Dendritic cell treated with granulocyte-macrophage colony-stimulating factor and Interleukin-4, amounts not matched to agents 40 ng/mL and 50 ng/mL, for 4 days (primary cell): ENCODE measurements around the gene NANOS2.
"Not testable (repeated sequence)": the region's sequence is repeated elsewhere in the genome, so short reads cannot be mapped to it uniquely, and the experiment has no call there.

Experiments used
- H3K27ac Mint-ChIP-seq: one replicate; pipeline ENCODE4 v1.8.0; 2022; ENCODE audit warnings: mild to moderate bottlenecking, mixed read lengths
- H3K27me3 Mint-ChIP-seq: one replicate; pipeline ENCODE4 v1.8.0; 2022; ENCODE audit warnings: mild to moderate bottlenecking, mixed read lengths
- H3K36me3 Mint-ChIP-seq: one replicate; pipeline ENCODE4 v1.8.0; 2022; ENCODE audit warnings: low read depth, mixed read lengths
- H3K4me1 Mint-ChIP-seq: one replicate; pipeline ENCODE4 v1.8.0; 2022; ENCODE audit warnings: low read depth, mixed read lengths
- H3K4me3 Mint-ChIP-seq: one replicate; pipeline ENCODE4 v1.8.0; 2022; ENCODE audit warnings: mild to moderate bottlenecking, moderate library complexity, mixed read lengths
- H3K9me3 Mint-ChIP-seq: one replicate; pipeline ENCODE4 v1.8.0; 2022; ENCODE audit warnings: mixed read lengths
- intact Hi-C: fragments of 100-400 bp; cut with micrococcal nuclease; formaldehyde crosslinking; loops from one replicate; pipeline ENCODE4 v1.15.0; 2022

NANOS2 gene

GRCh38 chr19:45881909-45882528 lies 32.6 kb downstream of the NANOS2 start:
- Mint-ChIP-seq H3K27me3 (peaks cover 48% of the 10 kb centered on the region), H3K36me3 (peaks cover 11% of the 10 kb centered on the region), H3K4me1 (peaks cover 30% of the 10 kb centered on the region), H3K9me3 (no peaks in the 10 kb centered on the region), H3K27ac (no peak overlapping the region), H3K4me3 (no peak overlapping the region)
- intact Hi-C loops: loop anchor here (5.0 kb wide), 1 partner anchor 65 kb away; the partner anchor contains the start of gene RSPH6A

- H3K27ac Mint-ChIP-seq: no peak overlapping the region
- H3K9me3 Mint-ChIP-seq: no peaks in the 10 kb centered on the region
- no peak overlapping the region for H3K4me3 Mint-ChIP-seq
- H3K36me3 Mint-ChIP-seq: peaks cover 5% of the 10 kb centered on the region
- peaks cover 30% of the 10 kb centered on the region for H3K4me1 Mint-ChIP-seq
- intact Hi-C loops: loop anchor here (5.0 kb wide), 1 partner anchor 64 kb away; the partner anchor contains the start of gene RSPH6A
- peaks cover 55% of the 10 kb centered on the region for H3K27me3 Mint-ChIP-seq
Measured at GRCh38 chr19:45881082-45881908, 33.3 kb downstream of the NANOS2 start.

- H3K4me1 Mint-ChIP-seq: peaks cover 29% of the 10 kb centered on the region
- H3K27ac Mint-ChIP-seq: no peak overlapping the region
- no peak overlapping the region for H3K4me3 Mint-ChIP-seq
- H3K9me3 Mint-ChIP-seq: no peaks in the 10 kb centered on the region
- H3K27me3 Mint-ChIP-seq: peaks cover 68% of the 10 kb centered on the region
- H3K36me3 Mint-ChIP-seq: no peaks in the 10 kb centered on the region
- intact Hi-C loops: loop anchor here (5.0 kb wide), 1 partner anchor 63 kb away; the partner anchor contains the start of gene RSPH6A
Measured at GRCh38 chr19:45879971-45880370, 34.6 kb downstream of the NANOS2 start.

- Mint-ChIP-seq H3K36me3 (no peaks in the 10 kb centered on the region), H3K9me3 (no peaks in the 10 kb centered on the region), H3K4me3 (no peak overlapping the region), H3K4me1 (peaks cover 25% of the 10 kb centered on the region), H3K27me3 (peaks cover 77% of the 10 kb centered on the region), H3K27ac (no peak overlapping the region)
- intact Hi-C loops: no loop called here
Measured at GRCh38 chr19:45879055-45879454, 35.5 kb downstream of the NANOS2 start.

GRCh38 chr19:45878043-45878794 lies 36.4 kb downstream of the NANOS2 start:
- Mint-ChIP-seq H3K36me3 (no peaks in the 10 kb centered on the region), H3K4me1 (peaks cover 17% of the 10 kb centered on the region), H3K27ac (no peak overlapping the region), H3K27me3 (peaks cover 84% of the 10 kb centered on the region), H3K4me3 (no peak overlapping the region), H3K9me3 (no peaks in the 10 kb centered on the region)
- intact Hi-C loops: no loop called here

- Mint-ChIP-seq H3K27me3 (peaks cover 79% of the 10 kb centered on the region), H3K4me1 (peaks cover 14% of the 10 kb centered on the region), H3K9me3 (no peaks in the 10 kb centered on the region), H3K27ac (no peak overlapping the region), H3K36me3 (no peaks in the 10 kb centered on the region), H3K4me3 (no peak overlapping the region)
- intact Hi-C loops: no loop called here
Measured at GRCh38 chr19:45876411-45877197, 38.0 kb downstream of the NANOS2 start.

GRCh38 chr19:45876161-45876410 lies 38.5 kb downstream of the NANOS2 start:
- Mint-ChIP-seq H3K9me3 (no peaks in the 10 kb centered on the region), H3K4me3 (no peak overlapping the region), H3K27me3 (peaks cover 80% of the 10 kb centered on the region), H3K36me3 (no peaks in the 10 kb centered on the region), H3K27ac (no peak overlapping the region), H3K4me1 (peaks cover 14% of the 10 kb centered on the region)
- intact Hi-C loops: no loop called here

- H3K9me3 Mint-ChIP-seq: no peaks in the 10 kb centered on the region
- intact Hi-C loops: no loop called here
- no peaks in the 10 kb centered on the region for H3K36me3 Mint-ChIP-seq
- peaks cover 14% of the 10 kb centered on the region for H3K4me1 Mint-ChIP-seq
- H3K4me3 Mint-ChIP-seq: no peak overlapping the region
- H3K27me3 Mint-ChIP-seq: peaks cover 73% of the 10 kb centered on the region
- H3K27ac Mint-ChIP-seq: no peak overlapping the region
Measured at GRCh38 chr19:45874620-45874966, 40.0 kb downstream of the NANOS2 start.

GRCh38 chr19:45873219-45873772 lies 41.3 kb downstream of the NANOS2 start:
- Mint-ChIP-seq H3K27ac (no peak overlapping the region), H3K4me1 (peaks cover 14% of the 10 kb centered on the region), H3K4me3 (no peak overlapping the region), H3K27me3 (peaks cover 63% of the 10 kb centered on the region), H3K36me3 (no peaks in the 10 kb centered on the region), H3K9me3 (no peaks in the 10 kb centered on the region)
- intact Hi-C loops: no loop called here

GRCh38 chr19:45872095-45872919 lies 42.3 kb downstream of the NANOS2 start:
- peaks cover 14% of the 10 kb centered on the region for H3K4me1 Mint-ChIP-seq
- H3K36me3 Mint-ChIP-seq: no peaks in the 10 kb centered on the region
- peaks cover 63% of the 10 kb centered on the region for H3K27me3 Mint-ChIP-seq
- intact Hi-C loops: no loop called here
- H3K4me3 Mint-ChIP-seq: no peak overlapping the region
- no peaks in the 10 kb centered on the region for H3K9me3 Mint-ChIP-seq
- no peak overlapping the region for H3K27ac Mint-ChIP-seq

GRCh38 chr19:45870798-45871197 lies 43.8 kb downstream of the NANOS2 start:
- Mint-ChIP-seq H3K4me3 (no peak overlapping the region), H3K9me3 (no peaks in the 10 kb centered on the region), H3K27me3 (peaks cover 62% of the 10 kb centered on the region), H3K36me3 (no peaks in the 10 kb centered on the region), H3K4me1 (peaks cover under 1% of the 10 kb centered on the region), H3K27ac (no peak overlapping the region)
- intact Hi-C loops: no loop called here

GRCh38 chr19:45867241-45867640 lies 47.3 kb downstream of the NANOS2 start:
- H3K27ac Mint-ChIP-seq, H3K4me3 Mint-ChIP-seq, intact Hi-C loops, H3K9me3 Mint-ChIP-seq: not testable (repeated sequence)
- Mint-ChIP-seq H3K27me3 (peaks cover 61% of the 10 kb centered on the region), H3K36me3 (peaks cover 10% of the 10 kb centered on the region), H3K4me1 (peaks cover 19% of the 10 kb centered on the region)
